Measurements from ENCODE around the gene AQP11. TPM values are rescaled to one million over a fixed set of nuclear protein-coding genes. Genes with fewer than 3 reads are reported as not detected.
"Not testable (repeated sequence)": the region's sequence is repeated elsewhere in the genome, so short reads cannot be mapped to it uniquely, and the experiment has no call there.

Gene AQP11
- total and polyA plus RNA-seq, 4 donors = 4.7 to 16.6 (median 12.4) TPM

DNA sequence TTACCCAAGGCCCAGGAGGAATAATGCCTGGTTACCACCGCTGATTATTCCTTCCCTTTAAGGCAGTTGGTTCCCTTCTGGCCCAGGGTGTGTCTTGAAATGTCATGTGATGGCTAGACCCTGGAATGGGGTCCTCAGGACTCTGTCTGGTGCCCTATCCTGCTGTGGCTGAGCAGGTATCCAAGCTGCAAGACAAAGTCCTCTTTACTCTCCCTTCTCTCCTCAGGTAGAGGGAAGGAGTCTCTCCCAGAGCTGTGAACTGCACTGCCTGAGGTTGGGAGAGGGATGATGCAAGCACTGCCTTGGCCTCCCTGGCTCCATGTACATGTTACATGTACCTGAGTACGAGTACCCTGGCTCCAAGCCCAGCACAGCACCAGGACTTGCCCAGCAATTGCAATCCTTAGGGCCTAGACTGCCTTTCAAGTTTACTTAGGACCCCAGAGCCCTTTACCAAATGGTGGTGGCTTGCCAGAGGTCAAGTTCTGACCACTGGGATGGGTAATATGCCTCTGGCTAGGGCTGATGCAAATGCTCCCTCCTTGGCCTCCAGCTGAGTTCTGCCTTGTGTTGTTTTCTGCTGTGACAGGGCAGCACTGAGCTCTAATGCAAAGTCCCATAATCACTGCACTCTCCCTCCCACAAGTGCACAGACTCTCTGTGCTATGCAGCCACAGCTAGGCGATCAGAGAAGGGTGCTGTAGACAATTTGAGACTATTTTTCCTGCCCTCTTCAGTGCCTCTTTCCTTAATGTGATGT, 20.7 kb upstream of the AQP11 start:
- Histone ChIP-seq H3K9me3 (ENCODE audit: control insufficient read depth in 4 of 4, low read length in 3 of 4) (no peaks in the 10 kb centered on the region), H3K36me3 (ENCODE audit: control insufficient read depth in 4 of 4, insufficient read depth in 3 of 4, low read depth in 1 of 4, low read length in 3 of 4) (no peaks in the 10 kb centered on the region), H3K27me3 (ENCODE audit: control insufficient read depth in 4 of 4, insufficient read depth in 4 of 4, low read length in 3 of 4) (no peaks in the 10 kb centered on the region), H3K4me3 (ENCODE audit: low read depth in 1 of 3, low read length in 3 of 3) (no peak overlapping the region), H3K9ac (ENCODE audit: low read depth in 1 of 2, low read length in 2 of 2) (no peak overlapping the region), H3K27ac (ENCODE audit: low read depth in 1 of 2, low read length in 2 of 2) (no peak overlapping the region), H3K4me1 (ENCODE audit: control insufficient read depth in 4 of 4, insufficient read depth in 4 of 4, low read length in 3 of 4) (no peaks in the 10 kb centered on the region)
- 75% methylated on average over 3 of the region's 3 CpGs for WGBS
- TF ChIP-seq, protein P1, sequence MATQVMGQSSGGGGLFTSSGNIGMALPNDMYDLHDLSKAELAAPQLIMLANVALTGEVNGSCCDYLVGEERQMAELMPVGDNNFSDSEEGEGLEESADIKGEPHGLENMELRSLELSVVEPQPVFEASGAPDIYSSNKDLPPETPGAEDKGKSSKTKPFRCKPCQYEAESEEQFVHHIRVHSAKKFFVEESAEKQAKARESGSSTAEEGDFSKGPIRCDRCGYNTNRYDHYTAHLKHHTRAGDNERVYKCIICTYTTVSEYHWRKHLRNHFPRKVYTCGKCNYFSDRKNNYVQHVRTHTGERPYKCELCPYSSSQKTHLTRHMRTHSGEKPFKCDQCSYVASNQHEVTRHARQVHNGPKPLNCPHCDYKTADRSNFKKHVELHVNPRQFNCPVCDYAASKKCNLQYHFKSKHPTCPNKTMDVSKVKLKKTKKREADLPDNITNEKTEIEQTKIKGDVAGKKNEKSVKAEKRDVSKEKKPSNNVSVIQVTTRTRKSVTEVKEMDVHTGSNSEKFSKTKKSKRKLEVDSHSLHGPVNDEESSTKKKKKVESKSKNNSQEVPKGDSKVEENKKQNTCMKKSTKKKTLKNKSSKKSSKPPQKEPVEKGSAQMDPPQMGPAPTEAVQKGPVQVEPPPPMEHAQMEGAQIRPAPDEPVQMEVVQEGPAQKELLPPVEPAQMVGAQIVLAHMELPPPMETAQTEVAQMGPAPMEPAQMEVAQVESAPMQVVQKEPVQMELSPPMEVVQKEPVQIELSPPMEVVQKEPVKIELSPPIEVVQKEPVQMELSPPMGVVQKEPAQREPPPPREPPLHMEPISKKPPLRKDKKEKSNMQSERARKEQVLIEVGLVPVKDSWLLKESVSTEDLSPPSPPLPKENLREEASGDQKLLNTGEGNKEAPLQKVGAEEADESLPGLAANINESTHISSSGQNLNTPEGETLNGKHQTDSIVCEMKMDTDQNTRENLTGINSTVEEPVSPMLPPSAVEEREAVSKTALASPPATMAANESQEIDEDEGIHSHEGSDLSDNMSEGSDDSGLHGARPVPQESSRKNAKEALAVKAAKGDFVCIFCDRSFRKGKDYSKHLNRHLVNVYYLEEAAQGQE (IDR thresholded peaks at IDR 0.05) = no peak
- no peak for TF ChIP-seq SP1 (IDR thresholded peaks at IDR 0.05)
- no peak for DNase-seq (ENCODE audit: low spot score)

DNA sequence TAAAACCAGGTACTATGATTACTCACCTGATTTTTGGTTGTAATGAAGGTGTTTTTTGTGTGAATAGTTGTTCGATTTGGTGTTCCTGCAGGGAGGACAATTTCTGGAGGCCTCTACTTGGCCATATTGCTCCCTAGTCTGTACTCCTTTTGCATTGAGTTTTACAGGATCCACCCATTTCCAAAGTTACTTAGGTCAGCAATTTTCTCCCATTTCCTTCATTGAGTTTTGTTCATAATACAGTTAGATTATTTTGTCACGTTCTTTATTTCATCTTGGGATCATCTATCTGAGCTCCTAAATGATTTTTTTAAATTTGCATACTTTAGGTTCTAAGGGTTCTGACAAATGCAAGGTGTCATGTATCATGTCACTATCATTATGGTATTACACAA, 20.1 kb upstream of the AQP11 start:
- Histone ChIP-seq H3K9me3 (ENCODE audit: control insufficient read depth in 4 of 4, low read length in 3 of 4) (no peaks in the 10 kb centered on the region), H3K27me3 (ENCODE audit: control insufficient read depth in 4 of 4, insufficient read depth in 4 of 4, low read length in 3 of 4) (no peaks in the 10 kb centered on the region), H3K9ac (ENCODE audit: low read depth in 1 of 2, low read length in 2 of 2) (no peak overlapping the region), H3K36me3 (ENCODE audit: control insufficient read depth in 4 of 4, insufficient read depth in 3 of 4, low read depth in 1 of 4, low read length in 3 of 4) (no peaks in the 10 kb centered on the region), H3K27ac (ENCODE audit: low read depth in 1 of 2, low read length in 2 of 2) (no peak overlapping the region), H3K4me3 (ENCODE audit: low read depth in 1 of 3, low read length in 3 of 3) (no peak overlapping the region), H3K4me1 (ENCODE audit: control insufficient read depth in 4 of 4, insufficient read depth in 4 of 4, low read length in 3 of 4) (no peaks in the 10 kb centered on the region)
- no peak for DNase-seq (ENCODE audit: low spot score)
- no peak for TF ChIP-seq JUND (IDR thresholded peaks at IDR 0.05)
- TF ChIP-seq GABPA (IDR thresholded peaks at IDR 0.05 in 1 of 2, conservative IDR thresholded peaks at IDR 0.05 in 1 of 2) = no peak
- TF ChIP-seq, protein P2, sequence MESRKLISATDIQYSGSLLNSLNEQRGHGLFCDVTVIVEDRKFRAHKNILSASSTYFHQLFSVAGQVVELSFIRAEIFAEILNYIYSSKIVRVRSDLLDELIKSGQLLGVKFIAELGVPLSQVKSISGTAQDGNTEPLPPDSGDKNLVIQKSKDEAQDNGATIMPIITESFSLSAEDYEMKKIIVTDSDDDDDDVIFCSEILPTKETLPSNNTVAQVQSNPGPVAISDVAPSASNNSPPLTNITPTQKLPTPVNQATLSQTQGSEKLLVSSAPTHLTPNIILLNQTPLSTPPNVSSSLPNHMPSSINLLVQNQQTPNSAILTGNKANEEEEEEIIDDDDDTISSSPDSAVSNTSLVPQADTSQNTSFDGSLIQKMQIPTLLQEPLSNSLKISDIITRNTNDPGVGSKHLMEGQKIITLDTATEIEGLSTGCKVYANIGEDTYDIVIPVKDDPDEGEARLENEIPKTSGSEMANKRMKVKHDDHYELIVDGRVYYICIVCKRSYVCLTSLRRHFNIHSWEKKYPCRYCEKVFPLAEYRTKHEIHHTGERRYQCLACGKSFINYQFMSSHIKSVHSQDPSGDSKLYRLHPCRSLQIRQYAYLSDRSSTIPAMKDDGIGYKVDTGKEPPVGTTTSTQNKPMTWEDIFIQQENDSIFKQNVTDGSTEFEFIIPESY (IDR thresholded peaks at IDR 0.05) = no peak
- TF ChIP-seq HNF4A (conservative IDR thresholded peaks at IDR 0.05) = no peak
- TF ChIP-seq, protein P3, sequence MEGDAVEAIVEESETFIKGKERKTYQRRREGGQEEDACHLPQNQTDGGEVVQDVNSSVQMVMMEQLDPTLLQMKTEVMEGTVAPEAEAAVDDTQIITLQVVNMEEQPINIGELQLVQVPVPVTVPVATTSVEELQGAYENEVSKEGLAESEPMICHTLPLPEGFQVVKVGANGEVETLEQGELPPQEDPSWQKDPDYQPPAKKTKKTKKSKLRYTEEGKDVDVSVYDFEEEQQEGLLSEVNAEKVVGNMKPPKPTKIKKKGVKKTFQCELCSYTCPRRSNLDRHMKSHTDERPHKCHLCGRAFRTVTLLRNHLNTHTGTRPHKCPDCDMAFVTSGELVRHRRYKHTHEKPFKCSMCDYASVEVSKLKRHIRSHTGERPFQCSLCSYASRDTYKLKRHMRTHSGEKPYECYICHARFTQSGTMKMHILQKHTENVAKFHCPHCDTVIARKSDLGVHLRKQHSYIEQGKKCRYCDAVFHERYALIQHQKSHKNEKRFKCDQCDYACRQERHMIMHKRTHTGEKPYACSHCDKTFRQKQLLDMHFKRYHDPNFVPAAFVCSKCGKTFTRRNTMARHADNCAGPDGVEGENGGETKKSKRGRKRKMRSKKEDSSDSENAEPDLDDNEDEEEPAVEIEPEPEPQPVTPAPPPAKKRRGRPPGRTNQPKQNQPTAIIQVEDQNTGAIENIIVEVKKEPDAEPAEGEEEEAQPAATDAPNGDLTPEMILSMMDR (IDR thresholded peaks at IDR 0.05; ENCODE audit: low read depth, low read length, missing input control) = no peak
- no peak for TF ChIP-seq RXRA (IDR thresholded peaks at IDR 0.05)
- TF ChIP-seq RAD21 (IDR thresholded peaks at IDR 0.05) = no peak
- 86% methylated on average over 2 of the region's 2 CpGs for WGBS

DNA sequence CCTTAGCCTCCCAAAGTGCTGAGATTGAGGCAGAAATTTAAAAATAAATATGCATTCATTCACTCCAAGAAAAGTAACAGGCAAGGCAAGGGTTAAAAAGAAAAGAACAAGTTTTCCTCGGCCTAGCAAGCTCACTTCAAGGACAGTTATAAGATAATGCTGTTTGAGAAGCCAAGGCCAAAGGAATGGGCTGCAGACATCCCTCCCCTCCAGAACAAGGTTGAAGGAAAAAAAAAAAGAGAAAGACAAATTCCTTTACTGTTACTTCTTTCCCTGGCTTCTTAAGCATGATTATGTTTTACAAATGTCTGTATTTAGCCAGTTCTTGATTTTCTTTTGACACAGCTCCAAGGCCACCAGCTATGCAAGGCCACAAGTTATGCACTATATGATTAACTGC, 18.9 kb upstream of the AQP11 start:
- H3K9me3 ChIP-seq (ENCODE audit: control insufficient read depth in 4 of 4, low read length in 3 of 4); DNase-seq (ENCODE audit: low spot score); H3K4me3 ChIP-seq (ENCODE audit: low read depth in 1 of 3, low read length in 3 of 3); H3K36me3 ChIP-seq (ENCODE audit: control insufficient read depth in 4 of 4, insufficient read depth in 3 of 4, low read depth in 1 of 4, low read length in 3 of 4); H3K27me3 ChIP-seq (ENCODE audit: control insufficient read depth in 4 of 4, insufficient read depth in 4 of 4, low read length in 3 of 4); H3K27ac ChIP-seq (ENCODE audit: low read depth in 1 of 2, low read length in 2 of 2); H3K9ac ChIP-seq (ENCODE audit: low read depth in 1 of 2, low read length in 2 of 2); H3K4me1 ChIP-seq (ENCODE audit: control insufficient read depth in 4 of 4, insufficient read depth in 4 of 4, low read length in 3 of 4): not testable (repeated sequence)
- WGBS = 40% methylated on average over 1 of the region's 1 CpG

DNA sequence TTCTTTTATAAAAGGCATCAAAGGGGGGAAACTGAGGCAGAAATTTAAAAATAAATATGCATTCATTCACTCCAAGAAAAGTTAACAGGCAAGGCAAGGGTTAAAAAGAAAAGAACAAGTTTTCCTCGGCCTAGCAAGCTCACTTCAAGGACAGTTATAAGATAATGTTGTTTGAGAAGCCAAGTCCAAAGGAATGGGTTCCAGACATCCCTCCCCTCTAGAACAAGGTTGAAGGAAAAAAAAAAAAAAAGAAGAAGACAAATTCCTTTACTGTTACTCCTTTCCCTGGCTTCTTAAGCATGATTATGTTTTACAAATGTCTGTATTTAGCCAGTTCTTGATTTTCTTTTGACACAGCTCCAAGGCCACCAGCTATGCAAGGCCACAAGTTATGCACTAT, 14.3 kb upstream of the AQP11 start:
- H3K9me3 ChIP-seq (ENCODE audit: control insufficient read depth in 4 of 4, low read length in 3 of 4); DNase-seq (ENCODE audit: low spot score); H3K4me1 ChIP-seq (ENCODE audit: control insufficient read depth in 4 of 4, insufficient read depth in 4 of 4, low read length in 3 of 4); H3K27me3 ChIP-seq (ENCODE audit: control insufficient read depth in 4 of 4, insufficient read depth in 4 of 4, low read length in 3 of 4); H3K27ac ChIP-seq (ENCODE audit: low read depth in 1 of 2, low read length in 2 of 2); H3K4me3 ChIP-seq (ENCODE audit: low read depth in 1 of 3, low read length in 3 of 3); H3K36me3 ChIP-seq (ENCODE audit: control insufficient read depth in 4 of 4, insufficient read depth in 3 of 4, low read depth in 1 of 4, low read length in 3 of 4); H3K9ac ChIP-seq (ENCODE audit: low read depth in 1 of 2, low read length in 2 of 2): not testable (repeated sequence)
- 19% methylated on average over 1 of the region's 1 CpG for WGBS

Measured in liver (tissue), 9 donors.